GM12891 (cell line): ENCODE data around the gene EGFLAM.

Experiments
- POLR2A ChIP-seq: IDR thresholded peaks from 2 replicates; pipeline ENCODE4 v1.6.1; 2011; ENCODE audit warnings: low read depth, low read length, control low read depth
- POLR2AphosphoS5 ChIP-seq: IDR thresholded peaks from 2 replicates; pipeline ENCODE4 v1.6.1; 2011; ENCODE audit warnings: low read depth, low read length, control low read depth
- POU2F2 ChIP-seq: IDR thresholded peaks from 2 replicates; pipeline ENCODE4 v1.6.1; 2011; ENCODE audit warnings: low read depth, mild to moderate bottlenecking, control low read depth, low read length, moderate library complexity
- SPI1 ChIP-seq: IDR thresholded peaks from 2 replicates; pipeline ENCODE4 v1.6.1; 2011; ENCODE audit warnings: low read depth, low read length, control low read depth
- TAF1 ChIP-seq: IDR thresholded peaks from 2 replicates; pipeline ENCODE4 v1.6.1; 2011; ENCODE audit warnings: low read depth, low read length, control low read depth

DNA sequence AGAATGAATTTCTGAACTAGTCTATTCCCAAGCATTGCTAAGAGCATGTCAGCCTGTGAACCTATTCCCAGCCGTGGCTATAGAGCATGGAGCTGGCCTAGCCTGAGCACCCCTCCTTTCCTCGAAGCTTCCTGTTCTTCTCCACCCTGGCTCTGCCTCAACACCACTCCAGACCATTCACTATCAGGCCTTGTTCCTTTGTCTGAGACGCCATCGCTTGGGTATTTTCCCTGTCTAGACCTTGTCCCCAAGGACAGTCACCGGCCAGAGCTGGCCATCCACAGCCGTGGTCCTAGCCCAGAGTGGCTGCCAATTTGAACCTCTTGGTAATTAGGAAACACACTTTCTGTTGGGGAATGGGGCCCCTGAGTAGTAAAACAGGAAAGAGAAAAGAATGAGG is 192.3 kb downstream of the EGFLAM start:
- TF ChIP-seq POLR2A (no peak), POLR2AphosphoS5 (no peak), TAF1 (no peak), POU2F2 (no peak), SPI1 (no peak)
